A549 (cell line): ENCODE data around the gene CBARP. TPM values are rescaled to one million over a fixed set of nuclear protein-coding genes. Genes with fewer than 3 reads are reported as not detected.
A peak's percentile ranks its signal among the peaks of the same experiment; 100 is the strongest.

Experiments
- ATAC-seq, 2 experiments: fragments of 200-7000 bp in 1 of 2; fragments of >200 bp in 1 of 2; cut with Nextera tagmentation in 1 of 2; cut with Tn5 transposase in 1 of 2; 3 replicates each; pipeline versions ENCODE4 v1.8.0 to v1.9.1; 2018 to 2020; ENCODE audit warnings: mild to moderate bottlenecking in 1 of 2, moderate library complexity in 1 of 2
- CTCF ChIA-PET: fragments of 300-600 bp; sonication (Branson Sonifier 250); formaldehyde crosslinking; extraction: SDS; loops from one replicate; lab custom pipeline; 2021; ENCODE audit warnings: antibody characterized with exemption, inconsistent platforms; lab: Yijun Ruan, JAX
- POLR2A ChIA-PET: fragments of 350-600 bp; formaldehyde crosslinking; extraction: SDS; loops from one replicate; lab custom pipeline; 2021; ENCODE audit warnings: antibody characterized with exemption, inconsistent platforms; lab: Yijun Ruan, JAX
- DNase-seq, 2 experiments: peaks; one replicate each; pipeline versions ENCODE4 v3.0.0 to v3.0.0-alpha.2; 2011 to 2016; ENCODE audit warnings: low read depth in 1 of 2, low spot score in 1 of 2
- FAIRE-seq: peaks from 2 replicates; lab custom pipeline; 2011; peaks lifted over from hg19 to GRCh38; lab: Jason Lieb, UNC
- H3K27ac ChIP-seq, 2 experiments: fragments of >200 bp; sonication (Bioruptor Twin); formaldehyde crosslinking; 3 replicates each; pipeline ENCODE4 v1.5.1; 2016 to 2017
- H3K4me1 ChIP-seq: fragments of >200 bp; sonication (Bioruptor Twin); formaldehyde crosslinking; 3 replicates; pipeline ENCODE4 v1.6.1; 2016
- H3K4me2 ChIP-seq: fragments of >200 bp; sonication (Bioruptor Twin); formaldehyde crosslinking; 3 replicates; pipeline ENCODE4 v1.6.1; 2016
- H3K4me3 ChIP-seq: fragments of >200 bp; sonication (Bioruptor Twin); formaldehyde crosslinking; 3 replicates; pipeline ENCODE4 v1.5.1; 2016
- H3K9me3 ChIP-seq: fragments of >200 bp; sonication (Bioruptor Twin); formaldehyde crosslinking; 3 replicates; pipeline ENCODE4 v1.6.1; 2016
- CBX2 ChIP-seq: fragments of 200-600 bp; sonication (generic); IDR thresholded peaks from 2 replicates; pipeline ENCODE4 v1.6.1; 2016; ENCODE audit warnings: low read depth, mild to moderate bottlenecking, borderline replicate concordance
- CEBPB ChIP-seq, 2 experiments: fragments of >200 bp in 1 of 2; sonication (Bioruptor Twin) in 1 of 2; formaldehyde crosslinking in 1 of 2; IDR thresholded peaks; 2 replicates each; pipeline ENCODE4 v1.6.1; 2012 to 2016
- CHD4 ChIP-seq: fragments of 200-600 bp; sonication (generic); IDR thresholded peaks from 2 replicates; pipeline ENCODE4 v1.6.1; 2016; ENCODE audit warnings: antibody characterized with exemption, mild to moderate bottlenecking, borderline replicate concordance
- EHMT2 ChIP-seq: fragments of 200-600 bp; sonication (generic); IDR thresholded peaks from 2 replicates; pipeline ENCODE4 v1.6.1; 2016; ENCODE audit warnings: antibody characterized with exemption, low read depth, mild to moderate bottlenecking, moderate library complexity
- FOSB ChIP-seq: fragments of 250-450 bp; sonication (Bioruptor Pico); IDR thresholded peaks from 2 replicates; pipeline ENCODE4 v1.5.0; 2020; ENCODE audit warnings: mild to moderate bottlenecking, moderate library complexity
- GATA3 ChIP-seq: IDR thresholded peaks from 2 replicates; pipeline ENCODE4 v1.6.1; 2012; ENCODE audit warnings: borderline replicate concordance
- HDAC2 ChIP-seq: fragments of 200-600 bp; sonication (generic); IDR thresholded peaks from 2 replicates; pipeline ENCODE4 v1.6.1; 2016
- HEYL ChIP-seq: fragments of 250-450 bp; sonication (Bioruptor Pico); IDR thresholded peaks from 2 replicates; pipeline ENCODE4 v1.8.0; 2021; ENCODE audit warnings: mild to moderate bottlenecking, moderate library complexity
- HOXB13 ChIP-seq: fragments of 250-450 bp; sonication (Bioruptor Pico); IDR thresholded peaks from 2 replicates; pipeline ENCODE4 v1.5.0; 2020; ENCODE audit warnings: low read depth, mild to moderate bottlenecking, moderate library complexity
- HOXB5 ChIP-seq: fragments of 250-450 bp; sonication (Bioruptor Pico); IDR thresholded peaks from 2 replicates; pipeline ENCODE4 v1.5.0; 2020; ENCODE audit warnings: mild to moderate bottlenecking, moderate library complexity
- KDM5A ChIP-seq: fragments of 200-600 bp; sonication (generic); IDR thresholded peaks from 2 replicates; pipeline ENCODE4 v1.6.1; 2016; ENCODE audit warnings: antibody characterized with exemption, mild to moderate bottlenecking
- MAFK ChIP-seq: fragments of 450-650 bp; IDR thresholded peaks from 2 replicates; pipeline ENCODE4 v1.6.1; 2014; ENCODE audit not compliant: partially characterized antibody
- MAZ ChIP-seq: fragments of 150-350 bp; IDR thresholded peaks from 2 replicates; pipeline ENCODE4 v1.6.1; 2014; ENCODE audit warnings: antibody characterized with exemption, low read depth, low read length, borderline replicate concordance
- PHF8 ChIP-seq: fragments of 200-600 bp; sonication (generic); IDR thresholded peaks from 2 replicates; pipeline ENCODE4 v1.6.1; 2016; ENCODE audit warnings: low read depth, mild to moderate bottlenecking, antibody characterized with exemption, moderate library complexity, borderline replicate concordance
- RARB ChIP-seq: fragments of 250-450 bp; sonication (Bioruptor Pico); IDR thresholded peaks from 2 replicates; pipeline ENCODE4 v1.8.0; 2021; ENCODE audit warnings: mild to moderate bottlenecking, moderate library complexity
- RFX5 ChIP-seq: fragments of 450-650 bp; IDR thresholded peaks from 2 replicates; pipeline ENCODE4 v1.7.1; 2014; ENCODE audit warnings: antibody characterized with exemption, mild to moderate bottlenecking, moderate library complexity
- RNF2 ChIP-seq: fragments of 200-600 bp; sonication (generic); IDR thresholded peaks from 2 replicates; pipeline ENCODE4 v1.6.1; 2016; ENCODE audit warnings: low read depth, mild to moderate bottlenecking, antibody characterized with exemption, moderate library complexity, borderline replicate concordance
- SMC3 ChIP-seq: fragments of >200 bp; sonication (Bioruptor Twin); formaldehyde crosslinking; IDR thresholded peaks from 3 replicates; pipeline ENCODE4 v1.6.1; 2018; ENCODE audit warnings: inconsistent platforms
- SREBF2 ChIP-seq: fragments of 450-650 bp; IDR thresholded peaks from 2 replicates; pipeline ENCODE4 v1.6.1; 2014; ENCODE audit warnings: mild to moderate bottlenecking, moderate library complexity
- ZC3H11A ChIP-seq: fragments of 450-650 bp; IDR thresholded peaks from 2 replicates; pipeline ENCODE4 v1.6.1; 2014; ENCODE audit warnings: antibody characterized with exemption, mild to moderate bottlenecking
- ZNF302 ChIP-seq: fragments of 250-450 bp; sonication (Bioruptor Pico); IDR thresholded peaks from 2 replicates; pipeline ENCODE4 v1.9.0; 2021; ENCODE audit warnings: inconsistent platforms, mild to moderate bottlenecking, moderate library complexity
- ZSCAN20 ChIP-seq: fragments of 250-450 bp; sonication (Bioruptor Pico); IDR thresholded peaks from 2 replicates; pipeline ENCODE4 v1.8.0; 2022; ENCODE audit warnings: mild to moderate bottlenecking, moderate library complexity
- WGBS: methylation state at CpG from one replicate; pipeline ENCODE4 v1.1.6; 2017; ENCODE audit errors: missing lambda C conversion rate; 5-methylcytosine and 5-hydroxymethylcytosine counted together
- polyA plus RNA-seq, 4 experiments: library from polyadenylated mRNA; depleted of rRNA in 3 of 4; stranded (reverse); fragments of >200 nt; fragmentation: RNase III in 1 of 4; extraction: RNeasy Plus Mini Kit Qiagen cat#74134 plus additional on column Dnase treatment in 1 of 4; gene quantifications; 2 replicates in 3 of 4; 3 replicates in 1 of 4; pipeline ENCODE4 v1.2.3, GENCODE V29; 2011 to 2017
- TF ChIP-seq, protein P1 (sequence below): fragments of 200-600 bp; sonication (generic); IDR thresholded peaks from 2 replicates; pipeline ENCODE4 v1.6.1; 2016; ENCODE audit warnings: antibody characterized with exemption, mild to moderate bottlenecking, moderate library complexity
- TF ChIP-seq, protein P2 (sequence below): IDR thresholded peaks from 2 replicates; pipeline ENCODE4 v1.6.1; 2012
- TF ChIP-seq, protein P3 (sequence below): fragments of 450-650 bp; IDR thresholded peaks from 2 replicates; pipeline ENCODE4 v1.6.1; 2014; ENCODE audit warnings: antibody characterized with exemption
- TF ChIP-seq, protein P4 (sequence below): fragments of >200 bp; sonication (Bioruptor Twin); formaldehyde crosslinking; IDR thresholded peaks from 2 replicates; pipeline ENCODE4 v1.6.1; 2016
- TF ChIP-seq, protein P5 (sequence below): IDR thresholded peaks from 2 replicates; pipeline ENCODE4 v1.6.1; 2012; ENCODE audit warnings: low read depth, borderline replicate concordance

The CBARP gene
- polyA plus RNA-seq, 2 of the 4 experiments (the other 2 are of a cell fraction), result 0.19 to 2.0 TPM

DNA sequence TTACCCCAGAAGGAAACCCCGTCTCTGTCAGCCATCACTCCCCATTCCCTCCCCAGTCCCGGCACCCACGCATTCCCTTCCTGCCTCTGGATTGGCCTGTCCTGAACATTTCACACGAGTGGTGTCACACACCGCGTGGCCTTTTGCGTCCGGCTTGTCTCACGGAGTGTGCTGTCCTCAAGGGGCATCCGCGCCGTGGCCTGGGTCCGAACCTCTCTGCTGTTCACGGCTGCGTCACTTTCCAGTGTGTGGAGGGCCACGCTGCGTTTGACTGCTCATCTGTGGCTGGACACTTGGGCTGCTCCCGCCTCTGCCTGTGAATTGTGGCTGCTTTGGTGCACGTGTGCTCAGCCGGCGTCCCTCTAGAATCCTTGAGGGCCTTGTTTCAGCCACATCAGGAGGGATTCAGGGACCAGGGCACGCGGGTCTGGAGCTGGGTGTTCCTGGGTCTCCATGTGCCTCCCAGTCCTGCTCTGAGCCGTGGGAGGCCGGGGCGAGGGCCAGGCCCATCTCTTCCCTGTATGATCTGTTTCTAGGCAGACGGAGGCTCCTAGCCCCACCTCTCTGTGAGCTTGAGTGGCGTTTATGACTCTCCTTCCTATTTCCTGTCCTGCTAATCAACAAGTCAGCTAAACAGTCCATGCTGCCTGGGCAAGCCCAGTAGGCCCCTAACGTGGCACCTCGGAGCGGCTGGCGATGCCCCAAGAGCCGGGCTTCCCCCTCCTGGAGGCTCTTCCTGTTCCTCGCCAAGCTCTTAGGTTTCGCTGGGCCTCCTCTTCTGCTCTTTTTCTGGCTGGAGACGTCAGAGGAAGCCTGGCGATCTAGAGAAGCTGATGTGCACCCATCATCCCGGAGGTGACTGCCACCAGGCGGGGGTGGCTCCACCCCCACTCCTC lies 24.2 kb downstream of the CBARP start:
- CTCF ChIA-PET, result interaction anchor here (0.6 to 1.7 kb wide), 6 partner anchors 12 to 100 kb away, joined by 3 to 5 read pairs (median 4); no protein-coding TSS in a partner anchor
- TF ChIP-seq CBX2 (no peak), HOXB5 (CRISPR knock-in tag) (no peak), MAZ (no peak), HOXB13 (CRISPR knock-in tag) (no peak), ZNF302 (CRISPR knock-in tag) (no peak), RNF2 (no peak), PHF8 (no peak), HEYL (CRISPR knock-in tag) (no peak), EHMT2 (no peak), CHD4 (no peak), RFX5 (no peak), ZC3H11A (no peak), ZSCAN20 (CRISPR knock-in tag) (no peak), SREBF2 (no peak), HDAC2 (no peak)
- TF ChIP-seq, protein P1, sequence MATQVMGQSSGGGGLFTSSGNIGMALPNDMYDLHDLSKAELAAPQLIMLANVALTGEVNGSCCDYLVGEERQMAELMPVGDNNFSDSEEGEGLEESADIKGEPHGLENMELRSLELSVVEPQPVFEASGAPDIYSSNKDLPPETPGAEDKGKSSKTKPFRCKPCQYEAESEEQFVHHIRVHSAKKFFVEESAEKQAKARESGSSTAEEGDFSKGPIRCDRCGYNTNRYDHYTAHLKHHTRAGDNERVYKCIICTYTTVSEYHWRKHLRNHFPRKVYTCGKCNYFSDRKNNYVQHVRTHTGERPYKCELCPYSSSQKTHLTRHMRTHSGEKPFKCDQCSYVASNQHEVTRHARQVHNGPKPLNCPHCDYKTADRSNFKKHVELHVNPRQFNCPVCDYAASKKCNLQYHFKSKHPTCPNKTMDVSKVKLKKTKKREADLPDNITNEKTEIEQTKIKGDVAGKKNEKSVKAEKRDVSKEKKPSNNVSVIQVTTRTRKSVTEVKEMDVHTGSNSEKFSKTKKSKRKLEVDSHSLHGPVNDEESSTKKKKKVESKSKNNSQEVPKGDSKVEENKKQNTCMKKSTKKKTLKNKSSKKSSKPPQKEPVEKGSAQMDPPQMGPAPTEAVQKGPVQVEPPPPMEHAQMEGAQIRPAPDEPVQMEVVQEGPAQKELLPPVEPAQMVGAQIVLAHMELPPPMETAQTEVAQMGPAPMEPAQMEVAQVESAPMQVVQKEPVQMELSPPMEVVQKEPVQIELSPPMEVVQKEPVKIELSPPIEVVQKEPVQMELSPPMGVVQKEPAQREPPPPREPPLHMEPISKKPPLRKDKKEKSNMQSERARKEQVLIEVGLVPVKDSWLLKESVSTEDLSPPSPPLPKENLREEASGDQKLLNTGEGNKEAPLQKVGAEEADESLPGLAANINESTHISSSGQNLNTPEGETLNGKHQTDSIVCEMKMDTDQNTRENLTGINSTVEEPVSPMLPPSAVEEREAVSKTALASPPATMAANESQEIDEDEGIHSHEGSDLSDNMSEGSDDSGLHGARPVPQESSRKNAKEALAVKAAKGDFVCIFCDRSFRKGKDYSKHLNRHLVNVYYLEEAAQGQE, result no peak
- TF ChIP-seq, protein P2, sequence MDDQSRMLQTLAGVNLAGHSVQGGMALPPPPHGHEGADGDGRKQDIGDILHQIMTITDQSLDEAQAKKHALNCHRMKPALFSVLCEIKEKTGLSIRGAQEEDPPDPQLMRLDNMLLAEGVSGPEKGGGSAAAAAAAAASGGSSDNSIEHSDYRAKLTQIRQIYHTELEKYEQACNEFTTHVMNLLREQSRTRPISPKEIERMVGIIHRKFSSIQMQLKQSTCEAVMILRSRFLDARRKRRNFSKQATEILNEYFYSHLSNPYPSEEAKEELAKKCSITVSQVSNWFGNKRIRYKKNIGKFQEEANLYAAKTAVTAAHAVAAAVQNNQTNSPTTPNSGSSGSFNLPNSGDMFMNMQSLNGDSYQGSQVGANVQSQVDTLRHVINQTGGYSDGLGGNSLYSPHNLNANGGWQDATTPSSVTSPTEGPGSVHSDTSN, result no peak
- TF ChIP-seq, protein P3, sequence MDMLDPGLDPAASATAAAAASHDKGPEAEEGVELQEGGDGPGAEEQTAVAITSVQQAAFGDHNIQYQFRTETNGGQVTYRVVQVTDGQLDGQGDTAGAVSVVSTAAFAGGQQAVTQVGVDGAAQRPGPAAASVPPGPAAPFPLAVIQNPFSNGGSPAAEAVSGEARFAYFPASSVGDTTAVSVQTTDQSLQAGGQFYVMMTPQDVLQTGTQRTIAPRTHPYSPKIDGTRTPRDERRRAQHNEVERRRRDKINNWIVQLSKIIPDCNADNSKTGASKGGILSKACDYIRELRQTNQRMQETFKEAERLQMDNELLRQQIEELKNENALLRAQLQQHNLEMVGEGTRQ, result no peak
- TF ChIP-seq, all 56 proteins: peak for 0
- H3K9me3 ChIP-seq, result no peaks in the 10 kb centered on the region
- POLR2A ChIA-PET, result no interaction called here
- ATAC-seq (no peak), DNase-seq (no peak), FAIRE-seq (no peak)
- H3K4me2 ChIP-seq, result no peak overlapping the region
- 89% methylated on average over 27 of the region's 39 CpGs for WGBS
- no peak overlapping the region for H3K4me3 ChIP-seq
- H3K27ac ChIP-seq, result no peak overlapping the region; a peak in 1 of 6 replicates
- H3K4me1 ChIP-seq, result peaks cover 30% of the 10 kb centered on the region

DNA sequence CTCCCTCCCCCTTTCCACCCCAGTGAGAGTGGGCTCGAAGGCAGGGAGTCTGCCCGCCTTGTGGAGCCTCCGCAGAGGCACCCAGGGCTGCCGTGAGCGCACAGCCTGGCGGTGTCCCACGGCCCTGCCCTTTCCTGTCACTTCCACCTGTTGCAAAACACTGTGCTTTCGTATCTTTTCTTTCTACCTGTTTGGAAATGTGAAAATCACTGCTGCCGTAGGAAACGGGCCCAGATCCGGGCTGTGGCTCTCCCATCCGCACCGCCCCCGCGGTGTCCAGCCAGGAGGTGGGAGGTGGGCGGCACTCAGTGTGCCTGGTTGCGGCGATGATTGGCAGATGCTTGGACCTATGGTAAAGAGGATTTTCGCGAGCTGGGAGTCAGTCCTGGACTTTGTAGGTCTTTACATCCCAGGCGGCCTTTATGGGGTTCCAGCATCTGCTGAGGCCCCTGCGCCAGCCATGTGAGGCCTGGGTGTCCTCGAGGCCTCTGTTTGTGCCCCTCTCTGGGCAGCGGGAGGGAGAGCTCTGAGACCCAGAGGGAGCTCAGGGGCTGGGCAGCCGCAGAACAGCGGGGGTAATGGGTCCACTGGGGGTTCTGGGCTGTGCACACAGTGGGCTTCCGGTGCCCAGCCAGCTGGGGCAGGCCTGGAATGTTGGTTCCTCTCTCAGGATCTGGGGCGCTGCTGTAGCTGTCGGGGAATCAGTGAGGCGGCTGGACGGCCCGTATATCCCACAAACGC lies 26.1 kb downstream of the CBARP start:
- 97% methylated on average over 28 of the region's 33 CpGs for WGBS

More for the DNA sequence above, 26.1 kb downstream of the CBARP start:
- DNase-seq (peak in 1 of 2 experiments; percentile 47), FAIRE-seq (no peak), ATAC-seq (no peak)
- no peak overlapping the region for H3K27ac ChIP-seq
- no peak overlapping the region for H3K4me3 ChIP-seq
- TF ChIP-seq SMC3 (no peak), HOXB13 (CRISPR knock-in tag) (no peak), KDM5A (no peak), FOSB (CRISPR knock-in tag) (no peak), MAFK (no peak), GATA3 (no peak), CEBPB (IDR thresholded peaks at IDR 0.05) (no peak), RARB (CRISPR knock-in tag) (no peak)
- TF ChIP-seq, protein P4, sequence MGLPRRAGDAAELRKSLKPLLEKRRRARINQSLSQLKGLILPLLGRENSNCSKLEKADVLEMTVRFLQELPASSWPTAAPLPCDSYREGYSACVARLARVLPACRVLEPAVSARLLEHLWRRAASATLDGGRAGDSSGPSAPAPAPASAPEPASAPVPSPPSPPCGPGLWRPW, result no peak
- TF ChIP-seq, protein P5, sequence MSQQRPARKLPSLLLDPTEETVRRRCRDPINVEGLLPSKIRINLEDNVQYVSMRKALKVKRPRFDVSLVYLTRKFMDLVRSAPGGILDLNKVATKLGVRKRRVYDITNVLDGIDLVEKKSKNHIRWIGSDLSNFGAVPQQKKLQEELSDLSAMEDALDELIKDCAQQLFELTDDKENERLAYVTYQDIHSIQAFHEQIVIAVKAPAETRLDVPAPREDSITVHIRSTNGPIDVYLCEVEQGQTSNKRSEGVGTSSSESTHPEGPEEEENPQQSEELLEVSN, result no peak
- no peaks in the 10 kb centered on the region for H3K9me3 ChIP-seq
- POLR2A ChIA-PET, result no interaction called here
- peaks cover 38% of the 10 kb centered on the region for H3K4me1 ChIP-seq
- CTCF ChIA-PET, result interaction anchor here (0.6 to 3.5 kb wide), 6 partner anchors 9 to 98 kb away, joined by 3 to 19 read pairs (median 4); no protein-coding TSS in a partner anchor
- H3K4me2 ChIP-seq, result no peak overlapping the region
